ENCODE data around the gene GALNT2.

The GALNT2 gene

GRCh38 chr1:230072296-230072695, 5.3 kb downstream of the GALNT2 start:
- no peak for DNase-seq (ENCODE audit: low spot score)

- no peak for DNase-seq (ENCODE audit: low spot score)
These were observed 5.8 kb downstream of the GALNT2 start for GRCh38 chr1:230072866-230073265.

- peak; percentile 12 for DNase-seq (ENCODE audit: low spot score)
These were observed 6.5 kb downstream of the GALNT2 start for GRCh38 chr1:230073371-230074035.

- no peak for DNase-seq (ENCODE audit: low spot score)
These were observed 7.2 kb downstream of the GALNT2 start for GRCh38 chr1:230074270-230074669.

- no peak for DNase-seq (ENCODE audit: low spot score)
These were observed 7.7 kb downstream of the GALNT2 start for GRCh38 chr1:230074762-230075161.

GRCh38 chr1:230076121-230076520, 9.1 kb downstream of the GALNT2 start:
- DNase-seq (ENCODE audit: low spot score) = no peak

- no peak for DNase-seq (ENCODE audit: low spot score)
These were observed 10.0 kb downstream of the GALNT2 start for GRCh38 chr1:230077011-230077410.

- DNase-seq (ENCODE audit: low spot score) = peak; percentile 12
These were observed 10.6 kb downstream of the GALNT2 start for GRCh38 chr1:230077436-230078213.

- no peak for DNase-seq (ENCODE audit: low spot score)
These were observed 12.4 kb downstream of the GALNT2 start for GRCh38 chr1:230079199-230080024.

- DNase-seq (ENCODE audit: low spot score) = no peak
These were observed 13.8 kb downstream of the GALNT2 start for GRCh38 chr1:230080822-230081221.

GRCh38 chr1:230081751-230082150, 14.7 kb downstream of the GALNT2 start:
- no peak for DNase-seq (ENCODE audit: low spot score)

- no peak for DNase-seq (ENCODE audit: low spot score)
These were observed 15.2 kb downstream of the GALNT2 start for GRCh38 chr1:230082211-230082610.

GRCh38 chr1:230083053-230083452, 16.0 kb downstream of the GALNT2 start:
- DNase-seq (ENCODE audit: low spot score) = no peak

- no peak for DNase-seq (ENCODE audit: low spot score)
These were observed 16.8 kb downstream of the GALNT2 start for GRCh38 chr1:230083746-230084407.

GRCh38 chr1:230084408-230085177, 17.6 kb downstream of the GALNT2 start:
- peak; percentile 92 for DNase-seq (ENCODE audit: low spot score)

GRCh38 chr1:230085178-230085515, 18.1 kb downstream of the GALNT2 start:
- DNase-seq (ENCODE audit: low spot score) = no peak

- no peak for DNase-seq (ENCODE audit: low spot score)
These were observed 19.1 kb downstream of the GALNT2 start for GRCh38 chr1:230086151-230086550.

GRCh38 chr1:230087028-230087716, 20.1 kb downstream of the GALNT2 start:
- DNase-seq (ENCODE audit: low spot score) = no peak

GRCh38 chr1:230087717-230088105, 20.7 kb downstream of the GALNT2 start:
- DNase-seq (ENCODE audit: low spot score) = no peak

- DNase-seq (ENCODE audit: low spot score) = no peak
These were observed 23.2 kb downstream of the GALNT2 start for GRCh38 chr1:230090194-230090711.

Measured in RKO (cell line).